Skeletal muscle tissue (tissue), 4 donors: ENCODE measurements around the gene DRAP1. TPM values are rescaled to one million over a fixed set of nuclear protein-coding genes. Genes with fewer than 3 reads are reported as not detected.

Experiments used
- H3K27ac ChIP-seq: one replicate; pipeline ENCODE4 v1.7.0; 2013; ENCODE audit warnings: mild to moderate bottlenecking, low read depth, low read length, inconsistent platforms
- H3K27me3 ChIP-seq, 3 donors: one replicate each; pipeline ENCODE4 v1.7.0; 2013; ENCODE audit warnings: low read length in 3 of 3; ENCODE audit not compliant: control insufficient read depth in 3 of 3, insufficient read depth in 3 of 3
- H3K36me3 ChIP-seq, 3 donors: one replicate each; pipeline ENCODE4 v1.7.0; 2013; ENCODE audit warnings: low read length in 3 of 3; ENCODE audit not compliant: control insufficient read depth in 3 of 3, insufficient read depth in 3 of 3
- H3K4me1 ChIP-seq, 3 donors: one replicate each; pipeline ENCODE4 v1.7.0; 2013; ENCODE audit warnings: low read length in 3 of 3, mild to moderate bottlenecking in 3 of 3; ENCODE audit not compliant: control insufficient read depth in 3 of 3, insufficient read depth in 3 of 3
- H3K4me3 ChIP-seq, 3 donors: one replicate each; pipeline ENCODE4 v1.7.0; 2013; ENCODE audit warnings: low read length in 3 of 3
- H3K9ac ChIP-seq, 3 donors: one replicate each; pipeline ENCODE4 v1.7.0; 2013; ENCODE audit warnings: low read length in 3 of 3, mild to moderate bottlenecking in 3 of 3, moderate library complexity in 2 of 3, low read depth in 1 of 3
- H3K9me3 ChIP-seq, 3 donors: one replicate each; pipeline ENCODE4 v1.7.0; 2013; ENCODE audit warnings: low read length in 3 of 3; ENCODE audit not compliant: control insufficient read depth in 3 of 3
- total RNA-seq: library from RNA; depleted of rRNA; stranded (reverse); fragments of >200 nt; gene quantifications from one replicate; pipeline ENCODE4 v1.2.3, GENCODE V29; 2014
- donor health status: Osteomylitis.

DRAP1 gene
- total RNA-seq, 1 donor from 2014 or later, result 71.0 TPM

DNA sequence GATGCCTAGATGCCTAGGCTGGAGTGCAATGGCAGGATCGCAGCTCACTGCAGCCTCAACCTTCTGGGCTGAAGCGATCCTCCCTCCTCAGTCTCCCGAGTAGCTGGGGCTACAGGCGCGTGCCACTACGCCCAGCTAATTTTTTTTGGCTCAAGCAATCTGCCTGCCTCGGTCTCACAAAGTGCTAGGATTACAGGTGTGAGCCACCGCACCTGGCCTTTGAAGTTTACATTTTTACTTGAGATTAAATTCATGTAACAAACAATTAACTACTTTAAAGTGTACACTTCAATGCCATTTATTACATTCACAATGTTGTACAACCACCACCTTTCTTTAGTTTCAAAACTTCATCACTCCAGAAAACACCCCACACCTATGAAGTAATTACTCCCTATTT, 15.5 kb upstream of the DRAP1 start:
- Histone ChIP-seq H3K9ac (no peak overlapping the region), H3K9me3 (no peaks in the 10 kb centered on the region), H3K36me3 (no peaks in the 10 kb centered on the region), H3K27ac (no peak overlapping the region), H3K4me3 (no peak overlapping the region), H3K4me1 (peaks cover 6 to 9% (median 9%) of the 10 kb centered on the region in 3 donors), H3K27me3 (peaks cover 4 to 18% (median 10%) of the 10 kb centered on the region in 3 donors)

DNA sequence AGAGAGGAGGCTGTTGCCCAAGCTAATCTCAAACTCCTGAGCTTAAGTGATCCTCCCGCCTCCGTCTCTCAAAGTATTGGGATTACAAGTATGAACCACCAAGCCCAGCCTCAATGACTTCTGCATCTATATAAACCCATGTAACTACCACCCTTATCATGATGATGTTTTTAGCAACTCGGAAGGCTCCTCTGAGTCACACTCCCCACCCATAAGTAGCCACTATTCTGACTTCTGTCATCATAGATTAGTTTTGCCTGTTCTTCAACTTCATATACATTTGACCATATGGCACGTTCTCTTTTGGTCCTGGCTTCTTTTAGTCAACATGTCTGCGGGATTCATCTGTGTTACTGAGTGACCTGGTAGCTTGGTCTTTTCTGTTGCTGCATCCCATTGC, 12.6 kb upstream of the DRAP1 start:
- Histone ChIP-seq H3K27me3 (peaks cover 0 to 15% (median 0%) of the 10 kb centered on the region in 3 donors), H3K9ac (no peak overlapping the region), H3K4me1 (peaks cover 3 to 7% (median 4%) of the 10 kb centered on the region in 3 donors), H3K4me3 (no peak overlapping the region), H3K27ac (no peak overlapping the region), H3K36me3 (no peaks in the 10 kb centered on the region), H3K9me3 (no peaks in the 10 kb centered on the region)

DNA sequence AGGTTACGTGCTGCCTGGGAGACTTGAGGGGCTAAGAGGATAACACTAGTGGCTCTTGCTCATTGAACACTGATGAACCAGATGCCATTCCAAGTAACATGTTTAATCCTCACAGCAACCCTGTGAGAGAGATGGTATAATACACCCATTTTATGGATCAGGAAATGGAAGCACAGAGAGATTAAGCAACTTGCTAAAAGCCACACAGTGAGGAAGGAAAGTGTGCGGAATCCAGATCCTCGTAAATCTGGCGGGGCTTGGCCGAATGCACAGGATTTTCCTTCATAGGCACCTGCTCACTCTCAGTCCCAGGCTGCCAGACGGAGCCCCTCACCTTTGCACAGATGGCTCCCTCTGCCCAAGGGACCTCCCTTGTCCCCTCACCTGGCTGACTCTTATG, 11.3 kb upstream of the DRAP1 start:
- H3K27ac ChIP-seq, result no peak overlapping the region
- no peaks in the 10 kb centered on the region for H3K36me3 ChIP-seq
- H3K27me3 ChIP-seq, result peaks cover 0 to 18% (median 0%) of the 10 kb centered on the region in 3 donors
- H3K4me1 ChIP-seq, result peaks cover 12 to 20% (median 13%) of the 10 kb centered on the region in 3 donors
- no peak overlapping the region for H3K9ac ChIP-seq
- no peaks in the 10 kb centered on the region for H3K9me3 ChIP-seq
- H3K4me3 ChIP-seq, result no peak overlapping the region

GRCh38 chr11:65911682-65912568, 7.3 kb upstream of the DRAP1 start:
- Histone ChIP-seq H3K27me3 (peaks cover 0 to 18% (median 0%) of the 10 kb centered on the region in 3 donors), H3K36me3 (peaks cover 0 to 2% (median 1%) of the 10 kb centered on the region in 3 donors), H3K27ac (peak overlapping the region; percentile 25), H3K9ac (peak overlapping the region in 2 of 3 donors; percentile 12 to 40), H3K9me3 (no peaks in the 10 kb centered on the region), H3K4me1 (peaks cover 35 to 51% (median 38%) of the 10 kb centered on the region in 3 donors), H3K4me3 (no peak overlapping the region)

DNA sequence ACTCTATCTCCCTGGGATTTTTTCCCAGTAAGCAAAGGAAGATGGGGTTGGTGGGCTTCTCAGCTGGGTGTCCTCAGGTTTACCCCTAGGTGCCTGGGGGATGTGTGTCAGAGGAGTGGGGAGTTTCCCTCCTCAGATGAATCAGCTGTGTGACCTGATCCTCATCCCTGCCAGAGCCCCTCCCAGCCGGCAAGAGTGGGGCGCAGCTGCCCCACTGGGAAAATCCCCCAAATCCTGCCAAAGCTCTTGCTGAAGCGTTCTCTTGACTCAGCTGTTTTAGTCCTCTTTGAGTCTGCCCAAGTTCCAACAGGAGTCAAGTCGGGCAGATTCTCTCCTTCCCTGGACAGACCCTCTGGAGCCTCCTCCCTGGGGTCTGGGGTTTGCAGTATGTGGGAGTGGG, 6.4 kb upstream of the DRAP1 start:
- Histone ChIP-seq H3K36me3 (peaks cover 0 to 8% (median 6%) of the 10 kb centered on the region in 3 donors), H3K9me3 (no peaks in the 10 kb centered on the region), H3K4me1 (peaks cover 44 to 60% (median 47%) of the 10 kb centered on the region in 3 donors), H3K9ac (no peak overlapping the region), H3K27me3 (peaks cover 0 to 15% (median 0%) of the 10 kb centered on the region in 3 donors), H3K27ac (peak overlapping the region; percentile 34), H3K4me3 (no peak overlapping the region)

DNA sequence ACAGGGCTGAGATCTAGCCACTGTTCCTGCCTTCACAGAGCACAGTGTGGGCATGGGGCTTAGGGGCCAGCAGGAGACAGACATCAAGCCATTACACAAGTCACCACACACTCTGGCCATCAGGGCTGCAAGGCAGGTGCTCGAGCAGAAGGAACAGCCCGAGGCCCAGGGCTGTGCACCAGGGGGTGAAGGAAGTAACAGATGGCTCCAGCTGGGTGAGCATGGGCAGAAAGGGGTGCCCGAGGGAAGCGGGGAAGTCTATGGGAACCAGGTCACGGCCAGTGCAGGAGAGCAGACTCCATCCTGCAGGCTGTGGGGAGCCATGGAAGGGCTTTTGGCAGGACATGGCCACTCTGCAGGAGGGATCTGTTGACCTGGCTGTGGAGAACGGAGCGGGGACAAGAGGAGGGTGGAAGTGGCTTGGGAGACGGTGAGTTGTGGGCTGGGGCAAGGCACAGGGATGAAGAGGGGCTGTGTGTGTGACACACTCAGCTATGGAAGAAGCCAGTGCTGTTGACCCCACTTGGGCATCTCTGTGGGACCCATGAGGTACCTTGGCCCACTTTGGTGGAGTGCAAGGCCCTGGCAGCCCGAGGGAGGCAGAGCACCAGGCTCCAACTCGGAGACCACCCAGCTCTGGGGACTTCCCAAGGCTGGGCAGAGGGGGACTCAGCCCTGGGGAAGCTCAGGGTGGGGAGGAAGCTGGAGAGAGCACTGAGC, 4.0 kb upstream of the DRAP1 start:
- Histone ChIP-seq H3K4me3 (peak overlapping the region; percentile 10 to 56 (median 56)), H3K27me3 (peaks cover 0 to 8% (median 0%) of the 10 kb centered on the region in 3 donors), H3K9ac (peak overlapping the region; percentile 61 to 77 (median 72)), H3K36me3 (peaks cover 0 to 10% (median 6%) of the 10 kb centered on the region in 3 donors), H3K4me1 (peaks cover 54 to 73% (median 57%) of the 10 kb centered on the region in 3 donors), H3K27ac (peak overlapping the region; percentile 97), H3K9me3 (no peaks in the 10 kb centered on the region)

DNA sequence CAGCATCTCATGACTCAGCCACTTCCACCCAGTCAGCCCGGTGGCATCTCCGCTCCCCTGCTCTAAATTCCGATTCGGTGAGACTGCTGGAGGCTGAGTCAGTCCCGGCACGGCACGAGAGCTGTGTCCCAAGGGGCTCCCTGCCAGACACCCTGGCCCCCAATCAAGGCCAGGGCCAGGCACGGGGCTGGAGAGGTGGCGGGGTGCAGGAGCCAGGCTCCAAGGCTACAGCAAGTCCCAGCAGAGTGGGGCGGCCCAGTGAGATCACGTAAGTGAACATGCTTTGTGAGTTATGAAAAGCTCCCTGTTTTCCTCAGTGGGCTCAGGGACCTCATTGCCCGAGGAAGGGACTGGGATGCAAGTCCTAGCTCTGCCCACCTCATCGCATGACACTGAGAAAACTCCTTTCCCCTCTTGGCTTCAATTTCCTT, 3.4 kb upstream of the DRAP1 start:
- Histone ChIP-seq H3K36me3 (peaks cover 3 to 15% (median 9%) of the 10 kb centered on the region in 3 donors), H3K27me3 (peaks cover 0 to 8% (median 0%) of the 10 kb centered on the region in 3 donors), H3K4me1 (peaks cover 60 to 79% (median 63%) of the 10 kb centered on the region in 3 donors), H3K9ac (peak overlapping the region; percentile 61 to 77 (median 72)), H3K4me3 (peak overlapping the region; percentile 38 to 56 (median 56)), H3K27ac (peak overlapping the region; percentile 97), H3K9me3 (no peaks in the 10 kb centered on the region)

DNA sequence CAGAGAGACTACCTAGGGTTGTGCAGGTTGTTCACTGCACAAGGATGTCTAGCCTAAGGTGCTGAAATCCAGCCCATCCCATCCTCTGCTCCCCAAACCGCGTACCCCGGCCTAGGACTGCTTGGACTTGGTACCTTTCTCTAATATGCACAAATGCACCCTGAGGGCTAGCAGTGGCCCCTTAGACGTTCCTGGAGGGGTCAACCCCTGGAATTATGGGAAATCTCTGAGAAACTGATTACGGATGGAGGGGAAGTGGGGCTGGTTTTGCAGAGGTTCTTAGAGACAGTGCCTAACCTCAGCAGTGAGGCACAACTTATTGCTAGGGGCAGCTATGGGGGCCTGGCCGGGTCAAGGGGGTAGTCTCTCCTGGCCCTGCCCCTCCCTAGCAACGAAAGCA, 2.8 kb upstream of the DRAP1 start:
- Histone ChIP-seq H3K36me3 (peaks cover 3 to 16% (median 9%) of the 10 kb centered on the region in 3 donors), H3K4me3 (peak overlapping the region in 2 of 3 donors; percentile 42 to 56), H3K27me3 (peaks cover 0 to 5% (median 0%) of the 10 kb centered on the region in 3 donors), H3K27ac (peak overlapping the region; percentile 97), H3K9me3 (no peaks in the 10 kb centered on the region), H3K9ac (peak overlapping the region; percentile 19 to 77 (median 72)), H3K4me1 (peaks cover 61 to 75% (median 62%) of the 10 kb centered on the region in 3 donors)

- Histone ChIP-seq H3K9ac (peak overlapping the region; percentile 19 to 98 (median 61)), H3K4me3 (peak overlapping the region; percentile 82 to 96 (median 90)), H3K9me3 (no peaks in the 10 kb centered on the region), H3K27me3 (peaks cover 0 to 3% (median 0%) of the 10 kb centered on the region in 3 donors), H3K36me3 (peaks cover 3 to 19% (median 12%) of the 10 kb centered on the region in 3 donors), H3K27ac (peak overlapping the region; percentile 97), H3K4me1 (peaks cover 56 to 68% (median 57%) of the 10 kb centered on the region in 3 donors)
Measured at GRCh38 chr11:65917077-65917433, 2.2 kb upstream of the DRAP1 start.
